HepG2 (cell line): ENCODE data around the gene FAM98A. TPM values are rescaled to one million over a fixed set of nuclear protein-coding genes. Genes with fewer than 3 reads are reported as not detected.

ENCODE experiments used
- ATAC-seq: fragments of 200-7000 bp; cut with Tn5 transposase; 3 replicates; pipeline ENCODE4 v1.9.1; 2020; ENCODE audit warnings: mild to moderate bottlenecking, moderate library complexity
- BruUV-seq: library from RNA; stranded (reverse); fragments of 400-500 nt; replicated peaks from 2 replicates; lab custom pipeline; 2021; lab: Mats Ljungman, UMichigan
- CTCF ChIA-PET: fragments of 300-600 bp; formaldehyde crosslinking; extraction: SDS; loops from one replicate; lab custom pipeline; 2021; ENCODE audit warnings: low total read pairs, inconsistent platforms, low intra/inter-chr PET ratio; lab: Yijun Ruan, JAX
- POLR2A ChIA-PET: fragments of 350-600 bp; sonication (Branson Sonifier 250); formaldehyde crosslinking; loops from one replicate; lab custom pipeline; 2020; ENCODE audit warnings: antibody characterized with exemption, inconsistent platforms; lab: Yijun Ruan, JAX
- DNase-seq: peaks from one replicate; pipeline ENCODE4 v3.0.0-alpha.2; 2015; ENCODE audit warnings: low spot score
- FAIRE-seq: peaks from 3 replicates; lab custom pipeline; 2011; peaks lifted over from hg19 to GRCh38; lab: Jason Lieb, UNC
- H2AFZ ChIP-seq: one replicate; pipeline ENCODE4 v1.6.1; 2011; ENCODE audit warnings: low read length, inconsistent platforms
- H3K27ac ChIP-seq: fragments of 300-600 bp; 3 replicates; pipeline ENCODE4 v1.8.0; 2011; ENCODE audit warnings: mixed run types, mild to moderate bottlenecking, mixed read lengths, low read length, inconsistent platforms; ENCODE audit not compliant: insufficient read depth; ENCODE audit errors: extremely low read length
- H3K27me3 ChIP-seq, 2 experiments: fragments of 200-600 bp in 1 of 2; 2 replicates in 1 of 2; 3 replicates in 1 of 2; pipeline versions ENCODE4 v1.6.0 to v1.8.0; 2011; ENCODE audit warnings: low read length in 2 of 2, mild to moderate bottlenecking in 2 of 2, moderate library complexity in 2 of 2, inconsistent platforms in 1 of 2; ENCODE audit not compliant: insufficient read depth in 2 of 2, control insufficient read depth in 1 of 2
- H3K36me3 ChIP-seq, 2 experiments: fragments of 200-600 bp in 1 of 2; replicated peaks in 1 of 2; 2 replicates in 1 of 2; 3 replicates in 1 of 2; pipeline versions ENCODE4 v1.5.1 to v1.8.0; 2011; ENCODE audit warnings: low read length in 2 of 2, inconsistent platforms in 1 of 2; ENCODE audit not compliant: insufficient read depth in 2 of 2, control insufficient read depth in 1 of 2
- H3K4me1 ChIP-seq: 2 replicates; pipeline ENCODE4 v1.5.1; 2012; ENCODE audit warnings: low read length, inconsistent platforms; ENCODE audit not compliant: insufficient read depth
- H3K4me2 ChIP-seq: 2 replicates; pipeline ENCODE4 v1.6.0; 2011; ENCODE audit warnings: low read depth, low read length, inconsistent platforms
- H3K4me3 ChIP-seq, 3 experiments: fragments of 200-600 bp in 1 of 3; sonication (generic), shearing (Covaris generic) in 1 of 3; replicated peaks in 1 of 3; 2 replicates each; pipeline ENCODE4 v1.5.1; 2011 to 2016; ENCODE audit warnings: low read length in 3 of 3, inconsistent platforms in 2 of 3, low read depth in 2 of 3, mild to moderate bottlenecking in 2 of 3, control low read depth in 1 of 3, mixed read lengths in 1 of 3; ENCODE audit not compliant: insufficient read depth in 1 of 3
- H3K79me2 ChIP-seq: one replicate; pipeline ENCODE4 v1.6.1; 2011; ENCODE audit warnings: low read length, inconsistent platforms; ENCODE audit not compliant: insufficient read depth
- H3K9ac ChIP-seq: 2 replicates; pipeline ENCODE4 v1.6.0; 2011; ENCODE audit warnings: mild to moderate bottlenecking, low read depth, low read length, inconsistent platforms; ENCODE audit not compliant: insufficient read depth
- H3K9me3 ChIP-seq: 2 replicates; pipeline ENCODE4 v1.5.1; 2012; ENCODE audit warnings: mild to moderate bottlenecking, low read length
- H4K20me1 ChIP-seq: 2 replicates; pipeline ENCODE4 v1.6.0; 2011; ENCODE audit warnings: inconsistent platforms, mild to moderate bottlenecking, low read length, moderate library complexity; ENCODE audit not compliant: insufficient read depth
- JUNB ChIP-seq: sonication (generic); formaldehyde crosslinking; IDR thresholded peaks from 2 replicates; pipeline ENCODE4 v1.8.0; 2022; ENCODE audit warnings: missing genetic modification reagents, mild to moderate bottlenecking, borderline replicate concordance
- KAT2B ChIP-seq: fragments of 150-350 bp; IDR thresholded peaks from 2 replicates; pipeline ENCODE4 v1.6.1; 2014; ENCODE audit warnings: low read depth, low read length, borderline replicate concordance
- SP4 ChIP-seq: sonication (generic); formaldehyde crosslinking; IDR thresholded peaks from 2 replicates; pipeline ENCODE4 v1.8.1; 2023; ENCODE audit warnings: mild to moderate bottlenecking, missing genetic modification reagents
- ZNF598 ChIP-seq: sonication (generic); formaldehyde crosslinking; IDR thresholded peaks from 2 replicates; pipeline ENCODE4 v1.5.1; 2020; ENCODE audit warnings: mild to moderate bottlenecking, missing genetic modification reagents, borderline replicate concordance
- ZNF775 ChIP-seq: sonication (generic); formaldehyde crosslinking; IDR thresholded peaks from 2 replicates; pipeline ENCODE4 v1.4.0; 2020; ENCODE audit warnings: missing genetic modification reagents, mild to moderate bottlenecking, moderate library complexity, borderline replicate concordance
- ZSCAN25 ChIP-seq: sonication (generic); formaldehyde crosslinking; IDR thresholded peaks from 2 replicates; pipeline ENCODE4 v1.8.0; 2022; ENCODE audit warnings: mild to moderate bottlenecking, missing genetic modification reagents
- WGBS: methylation state at CpG from one replicate; pipeline ENCODE4 v1.1.6; 2017; ENCODE audit warnings: low lambda C conversion rate; 5-methylcytosine and 5-hydroxymethylcytosine counted together
- in situ Hi-C: cut with HindIII; loops from 2 replicates; pipeline ENCODE4 v1.10.0; 2017; ENCODE audit warnings: low pct_unique_long_range_greater_than_20kb; ENCODE audit not compliant: extremely low pct_ligation_motif_present
- intact Hi-C: fragments of 100-400 bp; cut with micrococcal nuclease; formaldehyde crosslinking; loops from one replicate; pipeline ENCODE4 v1.10.0; 2022; ENCODE audit not compliant: unreplicated experiment
- polyA plus RNA-seq, 8 experiments: library from polyadenylated mRNA; depleted of rRNA in 3 of 8; stranded (reverse) in 7 of 8; unstranded in 1 of 8; fragments of >200 nt; fragmentation: Illumina TruSeq in 4 of 8; extraction: Trizol in 4 of 8; gene quantifications; 2 replicates each; pipeline versions ENCODE4 v1.2.1 to v1.2.3, GENCODE V29; 2011 to 2016; ENCODE audit warnings: low read depth in 4 of 8, missing spikeins in 1 of 8, mixed read lengths in 1 of 8; ENCODE audit not compliant: insufficient read depth in 1 of 8
- total RNA-seq, 5 experiments: library from RNA; depleted of rRNA; stranded (reverse); fragments of >200 nt; fragmentation: Illumina TruSeq; extraction: Trizol; gene quantifications; 2 replicates each; pipeline ENCODE4 v1.2.3, GENCODE V29; 2016; ENCODE audit warnings: low read depth in 1 of 5
- TF ChIP-seq, protein P1 (sequence below): sonication (generic); formaldehyde crosslinking; IDR thresholded peaks from 2 replicates; pipeline ENCODE4 v1.5.0; 2020; ENCODE audit warnings: missing genetic modification reagents
- TF ChIP-seq, protein P2 (sequence below): sonication (generic); formaldehyde crosslinking; IDR thresholded peaks from 2 replicates; pipeline ENCODE4 v1.4.0; 2020; ENCODE audit warnings: low read depth, missing genetic modification reagents
- TF ChIP-seq, protein P3 (sequence below): IDR thresholded peaks from 2 replicates; pipeline ENCODE4 v1.6.1; 2016
- TF ChIP-seq, protein P4 (sequence below): sonication (generic); formaldehyde crosslinking; IDR thresholded peaks from 2 replicates; pipeline ENCODE4 v1.5.1; 2020; ENCODE audit warnings: missing genetic modification reagents, mild to moderate bottlenecking, borderline replicate concordance

Gene FAM98A
- total and polyA plus RNA-seq, 2 of the 13 experiments (the other 11 are each of a cell fraction or from before 2014, with no cell fraction given): 44.0 to 61.4 TPM

DNA sequence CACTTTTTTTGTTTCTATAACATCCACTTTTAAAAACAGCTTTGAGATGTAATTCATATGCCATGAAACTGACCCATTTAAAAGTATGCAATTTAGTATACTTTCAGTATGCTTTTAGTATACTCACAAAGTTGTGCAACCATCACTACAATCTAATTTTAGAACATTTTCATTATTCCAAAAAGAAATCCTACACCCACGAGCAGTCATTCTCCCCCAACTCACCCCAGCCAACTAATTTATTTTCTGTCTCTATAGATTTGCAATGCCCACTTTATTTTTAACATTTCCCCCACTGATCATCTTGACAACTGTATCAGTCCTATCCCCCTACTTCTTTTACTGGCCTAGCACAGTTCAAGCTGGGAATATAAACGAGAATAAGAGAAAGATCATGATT is 39.1 kb downstream of the FAM98A start:
- no peaks in the 10 kb centered on the region for H3K79me2 ChIP-seq
- no peak overlapping the region for H3K4me2 ChIP-seq
- H3K4me3 ChIP-seq: no peak overlapping the region
- DNase-seq: no peak
- no peaks in the 10 kb centered on the region for H3K36me3 ChIP-seq
- TF ChIP-seq ZSCAN25: no peak
- no peaks in the 10 kb centered on the region for H3K4me1 ChIP-seq
- no peak for FAIRE-seq
- WGBS: 28% methylated on average over 2 of the region's 2 CpGs
- no peaks in the 10 kb centered on the region for H4K20me1 ChIP-seq
- H2AFZ ChIP-seq: no peak overlapping the region
- no peaks in the 10 kb centered on the region for H3K9me3 ChIP-seq
- POLR2A ChIA-PET: no interaction called here
- in situ Hi-C loops (no loop called here), intact Hi-C loops (no loop called here)
- no peaks in the 10 kb centered on the region for H3K27me3 ChIP-seq
- H3K9ac ChIP-seq: no peak overlapping the region
- CTCF ChIA-PET: no interaction called here
- no peak overlapping the region for H3K27ac ChIP-seq
- BruUV-seq: no TSS peak
- ATAC-seq: no peak

DNA sequence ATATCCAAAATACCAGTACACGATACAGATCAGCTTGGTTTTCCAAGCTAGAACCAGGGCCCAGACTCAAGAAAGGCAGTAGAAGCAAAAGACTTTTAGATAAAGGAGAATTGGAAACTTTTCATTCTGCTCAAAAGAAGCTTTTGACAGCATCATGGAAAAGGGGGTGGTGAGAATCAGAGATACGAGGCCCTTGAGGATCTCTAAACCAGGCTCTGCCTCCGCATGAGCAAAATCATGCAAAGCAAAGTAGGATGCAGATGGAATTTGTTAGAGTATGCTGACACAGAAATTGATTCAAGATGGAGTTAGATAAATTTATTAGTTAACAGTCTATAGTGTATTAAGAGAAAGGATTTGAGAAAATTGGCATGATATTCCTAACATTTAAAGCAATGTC is 39.8 kb downstream of the FAM98A start:
- Histone ChIP-seq H3K4me1 (no peaks in the 10 kb centered on the region), H4K20me1 (no peaks in the 10 kb centered on the region), H3K9ac (no peak overlapping the region), H3K27ac (no peak overlapping the region), H3K4me2 (no peak overlapping the region), H3K4me3 (no peak overlapping the region), H3K27me3 (no peaks in the 10 kb centered on the region), H3K79me2 (no peaks in the 10 kb centered on the region), H3K36me3 (no peaks in the 10 kb centered on the region), H2AFZ (no peak overlapping the region), H3K9me3 (no peaks in the 10 kb centered on the region)
- POLR2A ChIA-PET: no interaction called here
- no TSS peak for BruUV-seq
- in situ Hi-C loops: no loop called here
- no peak for ATAC-seq
- WGBS: 94% methylated on average over 3 of the region's 3 CpGs
- FAIRE-seq: no peak
- CTCF ChIA-PET: no interaction called here
- no peak for DNase-seq
- intact Hi-C loops: no loop called here
- TF ChIP-seq SP4: no peak
- TF ChIP-seq JUNB (CRISPR knock-in tag): no peak
- TF ChIP-seq, protein P1, sequence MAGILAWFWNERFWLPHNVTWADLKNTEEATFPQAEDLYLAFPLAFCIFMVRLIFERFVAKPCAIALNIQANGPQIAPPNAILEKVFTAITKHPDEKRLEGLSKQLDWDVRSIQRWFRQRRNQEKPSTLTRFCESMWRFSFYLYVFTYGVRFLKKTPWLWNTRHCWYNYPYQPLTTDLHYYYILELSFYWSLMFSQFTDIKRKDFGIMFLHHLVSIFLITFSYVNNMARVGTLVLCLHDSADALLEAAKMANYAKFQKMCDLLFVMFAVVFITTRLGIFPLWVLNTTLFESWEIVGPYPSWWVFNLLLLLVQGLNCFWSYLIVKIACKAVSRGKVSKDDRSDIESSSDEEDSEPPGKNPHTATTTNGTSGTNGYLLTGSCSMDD (CRISPR knock-in tag): no peak
- no peak for TF ChIP-seq ZNF775 (CRISPR knock-in tag)
- TF ChIP-seq, protein P2, sequence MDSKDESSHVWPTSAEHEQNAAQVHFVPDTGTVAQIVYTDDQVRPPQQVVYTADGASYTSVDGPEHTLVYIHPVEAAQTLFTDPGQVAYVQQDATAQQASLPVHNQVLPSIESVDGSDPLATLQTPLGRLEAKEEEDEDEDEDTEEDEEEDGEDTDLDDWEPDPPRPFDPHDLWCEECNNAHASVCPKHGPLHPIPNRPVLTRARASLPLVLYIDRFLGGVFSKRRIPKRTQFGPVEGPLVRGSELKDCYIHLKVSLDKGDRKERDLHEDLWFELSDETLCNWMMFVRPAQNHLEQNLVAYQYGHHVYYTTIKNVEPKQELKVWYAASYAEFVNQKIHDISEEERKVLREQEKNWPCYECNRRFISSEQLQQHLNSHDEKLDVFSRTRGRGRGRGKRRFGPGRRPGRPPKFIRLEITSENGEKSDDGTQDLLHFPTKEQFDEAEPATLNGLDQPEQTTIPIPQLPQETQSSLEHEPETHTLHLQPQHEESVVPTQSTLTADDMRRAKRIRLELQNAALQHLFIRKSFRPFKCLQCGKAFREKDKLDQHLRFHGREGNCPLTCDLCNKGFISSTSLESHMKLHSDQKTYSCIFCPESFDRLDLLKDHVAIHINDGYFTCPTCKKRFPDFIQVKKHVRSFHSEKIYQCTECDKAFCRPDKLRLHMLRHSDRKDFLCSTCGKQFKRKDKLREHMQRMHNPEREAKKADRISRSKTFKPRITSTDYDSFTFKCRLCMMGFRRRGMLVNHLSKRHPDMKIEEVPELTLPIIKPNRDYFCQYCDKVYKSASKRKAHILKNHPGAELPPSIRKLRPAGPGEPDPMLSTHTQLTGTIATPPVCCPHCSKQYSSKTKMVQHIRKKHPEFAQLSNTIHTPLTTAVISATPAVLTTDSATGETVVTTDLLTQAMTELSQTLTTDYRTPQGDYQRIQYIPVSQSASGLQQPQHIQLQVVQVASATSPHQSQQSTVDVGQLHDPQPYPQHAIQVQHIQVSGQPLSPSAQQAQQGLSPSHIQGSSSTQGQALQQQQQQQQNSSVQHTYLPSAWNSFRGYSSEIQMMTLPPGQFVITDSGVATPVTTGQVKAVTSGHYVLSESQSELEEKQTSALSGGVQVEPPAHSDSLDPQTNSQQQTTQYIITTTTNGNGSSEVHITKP (CRISPR knock-in tag): no peak
- TF ChIP-seq, protein P3, sequence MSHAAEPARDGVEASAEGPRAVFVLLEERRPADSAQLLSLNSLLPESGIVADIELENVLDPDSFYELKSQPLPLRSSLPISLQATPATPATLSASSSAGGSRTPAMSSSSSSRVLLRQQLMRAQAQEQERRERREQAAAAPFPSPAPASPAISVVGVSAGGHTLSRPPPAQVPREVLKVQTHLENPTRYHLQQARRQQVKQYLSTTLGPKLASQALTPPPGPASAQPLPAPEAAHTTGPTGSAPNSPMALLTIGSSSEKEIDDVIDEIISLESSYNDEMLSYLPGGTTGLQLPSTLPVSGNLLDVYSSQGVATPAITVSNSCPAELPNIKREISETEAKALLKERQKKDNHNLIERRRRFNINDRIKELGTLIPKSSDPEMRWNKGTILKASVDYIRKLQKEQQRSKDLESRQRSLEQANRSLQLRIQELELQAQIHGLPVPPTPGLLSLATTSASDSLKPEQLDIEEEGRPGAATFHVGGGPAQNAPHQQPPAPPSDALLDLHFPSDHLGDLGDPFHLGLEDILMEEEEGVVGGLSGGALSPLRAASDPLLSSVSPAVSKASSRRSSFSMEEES (CRISPR knock-in tag): no peak
- TF ChIP-seq, protein P4, sequence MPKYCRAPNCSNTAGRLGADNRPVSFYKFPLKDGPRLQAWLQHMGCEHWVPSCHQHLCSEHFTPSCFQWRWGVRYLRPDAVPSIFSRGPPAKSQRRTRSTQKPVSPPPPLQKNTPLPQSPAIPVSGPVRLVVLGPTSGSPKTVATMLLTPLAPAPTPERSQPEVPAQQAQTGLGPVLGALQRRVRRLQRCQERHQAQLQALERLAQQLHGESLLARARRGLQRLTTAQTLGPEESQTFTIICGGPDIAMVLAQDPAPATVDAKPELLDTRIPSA: no peak
- no peak for TF ChIP-seq KAT2B
- no peak for TF ChIP-seq ZNF598
